NCI-H1105 treated with DMSO at 0.1 percent for 48 hours (cell line): ENCODE data around the gene KLHL29.

Source experiments
- DNase-seq: peaks from one replicate; lab custom pipeline; 2025; lab: John Stamatoyannopoulos, UW

Gene KLHL29

GRCh38 chr2:23593752-23594459, 208.9 kb downstream of the KLHL29 start:
- peak; percentile 76 for DNase-seq

- DNase-seq = no peak
Measured at GRCh38 chr2:23594460-23594825, 209.5 kb downstream of the KLHL29 start.

- no peak for DNase-seq
Measured at GRCh38 chr2:23595021-23595420, 210.0 kb downstream of the KLHL29 start.

GRCh38 chr2:23595601-23596251, 210.7 kb downstream of the KLHL29 start:
- peak; percentile 69 for DNase-seq

GRCh38 chr2:23596316-23596885, 211.4 kb downstream of the KLHL29 start:
- no peak for DNase-seq

- no peak for DNase-seq
Measured at GRCh38 chr2:23597687-23598086, 212.7 kb downstream of the KLHL29 start.

GRCh38 chr2:23599006-23599405, 214.0 kb downstream of the KLHL29 start:
- no peak for DNase-seq

- DNase-seq = peak; percentile 67
Measured at GRCh38 chr2:23599667-23600066, 214.7 kb downstream of the KLHL29 start.

GRCh38 chr2:23600346-23600745, 215.4 kb downstream of the KLHL29 start:
- peak; percentile 73 for DNase-seq

- DNase-seq = no peak
Measured at GRCh38 chr2:23601301-23601965, 216.5 kb downstream of the KLHL29 start.

- DNase-seq = no peak
Measured at GRCh38 chr2:23602116-23602515, 217.1 kb downstream of the KLHL29 start.

- DNase-seq = no peak
Measured at GRCh38 chr2:23603156-23603555, 218.2 kb downstream of the KLHL29 start.

GRCh38 chr2:23603581-23603980, 218.6 kb downstream of the KLHL29 start:
- DNase-seq = no peak

GRCh38 chr2:23604731-23605130, 219.8 kb downstream of the KLHL29 start:
- DNase-seq = no peak

GRCh38 chr2:23605236-23605635, 220.3 kb downstream of the KLHL29 start:
- no peak for DNase-seq

- DNase-seq = no peak
Measured at GRCh38 chr2:23606196-23606595, 221.2 kb downstream of the KLHL29 start.

- no peak for DNase-seq
Measured at GRCh38 chr2:23606968-23607367, 222.0 kb downstream of the KLHL29 start.

GRCh38 chr2:23607925-23608324, 222.9 kb downstream of the KLHL29 start:
- DNase-seq = no peak

- no peak for DNase-seq
Measured at GRCh38 chr2:23609254-23609653, 224.3 kb downstream of the KLHL29 start.

GRCh38 chr2:23611839-23612238, 226.9 kb downstream of the KLHL29 start:
- DNase-seq = no peak

GRCh38 chr2:23614701-23615100, 229.7 kb downstream of the KLHL29 start:
- DNase-seq = no peak

- no peak for DNase-seq
Measured at GRCh38 chr2:23615216-23616020, 230.4 kb downstream of the KLHL29 start.
